ENCODE results near the gene BTBD18. TPM values are rescaled to one million over a fixed set of nuclear protein-coding genes. Genes with fewer than 3 reads are reported as not detected.

Gene BTBD18
- total and polyA plus RNA-seq, 2 of the 13 experiments (the other 11 are each of a cell fraction or from before 2014, with no cell fraction given): not detected

DNA sequence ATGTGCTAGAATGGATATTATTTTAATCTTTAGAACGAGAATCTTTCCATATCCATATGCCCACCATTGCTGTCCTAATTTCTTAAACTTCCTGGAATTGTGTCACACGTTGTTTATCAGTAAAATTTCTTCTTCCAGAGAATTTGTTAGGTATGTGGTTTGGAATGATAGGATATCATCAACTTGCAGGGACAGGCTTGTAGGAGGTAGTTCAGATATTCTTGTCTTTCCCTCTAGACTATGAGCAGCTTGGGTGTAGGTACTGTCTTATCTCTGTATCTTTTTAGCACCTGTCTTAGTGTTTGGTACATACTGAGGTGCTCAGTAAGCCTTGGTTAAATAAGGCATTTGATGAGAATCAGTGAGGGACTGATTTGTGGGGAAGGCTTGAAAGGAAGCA is 13.4 kb upstream of the BTBD18 start:
- Histone ChIP-seq H3K27ac (ENCODE audit: extremely low read length, insufficient read depth, low read length) (peak overlapping the region; percentile 99), H3K79me2 (ENCODE audit: insufficient read depth, low read length) (peaks cover 82% of the 10 kb centered on the region), H3K4me2 (ENCODE audit: low read depth, low read length) (peak overlapping the region; percentile 87), H2AFZ (ENCODE audit: low read length) (no peak overlapping the region), H3K9ac (ENCODE audit: insufficient read depth, low read depth, low read length) (peak overlapping the region; percentile 100), H3K36me3 (replicated peaks in 1 of 2; ENCODE audit: control insufficient read depth in 1 of 2, insufficient read depth in 2 of 2, low read length in 2 of 2) (peaks cover 0 to 6% of the 10 kb centered on the region in 2 experiments; a peak in 3 of 5 replicates), H3K9me3 (ENCODE audit: low read length) (no peaks in the 10 kb centered on the region), H3K4me1 (ENCODE audit: insufficient read depth, low read length) (peaks cover 57% of the 10 kb centered on the region), H3K4me3 (replicated peaks in 1 of 3; ENCODE audit: insufficient read depth in 1 of 3, low read depth in 2 of 3, low read length in 3 of 3) (peak overlapping the region; percentile 80 to 97 (median 88); a peak in 5 of 6 replicates), H4K20me1 (ENCODE audit: insufficient read depth, low read length) (peaks cover 51% of the 10 kb centered on the region), H3K27me3 (ENCODE audit: control insufficient read depth in 1 of 2, insufficient read depth in 2 of 2, low read length in 2 of 2) (no peaks in the 10 kb centered on the region; a peak in 1 of 5 replicates)
- CTCF ChIA-PET (ENCODE audit: low intra/inter-chr PET ratio, low total read pairs): no interaction called here
- WGBS (ENCODE audit: low lambda C conversion rate): 2% methylated on average over 2 of the region's 2 CpGs
- BruUV-seq (replicated peaks): no TSS peak
- DNase-seq (ENCODE audit: low spot score) (no peak), FAIRE-seq (no peak), ATAC-seq (no peak)
- TF ChIP-seq FOSL2 (CRISPR knock-in tag; IDR thresholded peaks at IDR 0.05) (no peak), KLF16 (CRISPR knock-in tag; IDR thresholded peaks at IDR 0.05) (no peak)
- intact Hi-C loops (cut with micrococcal nuclease; ENCODE audit: unreplicated experiment) (no loop called here), in situ Hi-C loops (cut with HindIII; ENCODE audit: extremely low pct_ligation_motif_present, low pct_unique_long_range_greater_than_20kb) (loop anchor here (5.0 kb wide), 1 partner anchor 37 kb away; no protein-coding TSS in a partner anchor)
- POLR2A ChIA-PET: interaction anchor here (1.3 to 10.3 kb wide), 4 partner anchors 12 to 35 kb away, joined by 3 to 215 read pairs (median 44); partner anchors contain the start of gene SELENOH

DNA sequence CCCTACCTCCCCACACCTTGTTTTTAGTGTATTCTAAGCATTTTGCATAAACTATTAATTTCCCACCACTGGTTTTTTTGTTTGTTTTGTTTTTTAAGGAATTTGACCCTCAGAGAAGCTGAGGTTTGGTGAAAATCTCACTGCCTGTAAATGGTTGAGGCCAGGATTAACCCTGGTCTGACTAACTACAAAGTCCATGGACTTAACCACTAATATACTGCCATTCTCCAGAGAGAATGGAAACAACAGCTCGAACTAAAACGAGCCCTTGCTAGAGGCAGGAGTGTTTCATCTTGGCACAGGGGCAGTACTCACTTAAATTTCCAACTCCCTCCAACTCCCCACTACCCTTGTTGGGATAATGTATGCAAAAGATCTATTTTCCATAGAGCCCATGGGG is 12.9 kb upstream of the BTBD18 start:
- in situ Hi-C loops (cut with HindIII; ENCODE audit: extremely low pct_ligation_motif_present, low pct_unique_long_range_greater_than_20kb) (loop anchor here (5.0 kb wide), 1 partner anchor 38 kb away; no protein-coding TSS in a partner anchor), intact Hi-C loops (cut with micrococcal nuclease; ENCODE audit: unreplicated experiment) (no loop called here)
- ChIA-PET CTCF (ENCODE audit: low intra/inter-chr PET ratio, low total read pairs) (interaction anchor here (1.6 kb wide), 1 partner anchor 36 kb away, joined by 7 read pairs; no protein-coding TSS in a partner anchor), POLR2A (interaction anchor here (0.9 to 10.3 kb wide), 6 partner anchors 12 to 57 kb away, joined by 3 to 215 read pairs (median 4); partner anchors contain the start of gene SELENOH)
- H3K27me3 ChIP-seq (ENCODE audit: control insufficient read depth in 1 of 2, insufficient read depth in 2 of 2, low read length in 2 of 2): no peaks in the 10 kb centered on the region; a peak in 1 of 5 replicates
- H3K9ac ChIP-seq (ENCODE audit: insufficient read depth, low read depth, low read length): peak overlapping the region; percentile 100
- BruUV-seq (replicated peaks): no TSS peak
- H4K20me1 ChIP-seq (ENCODE audit: insufficient read depth, low read length): peaks cover 48% of the 10 kb centered on the region
- peaks cover 79% of the 10 kb centered on the region for H3K79me2 ChIP-seq (ENCODE audit: insufficient read depth, low read length)
- ATAC-seq (peak; percentile 71), FAIRE-seq (no peak), DNase-seq (ENCODE audit: low spot score) (no peak)
- no peaks in the 10 kb centered on the region for H3K9me3 ChIP-seq (ENCODE audit: low read length)
- peaks cover 0 to 6% of the 10 kb centered on the region in 2 experiments; a peak in 3 of 5 replicates for H3K36me3 ChIP-seq (replicated peaks in 1 of 2; ENCODE audit: control insufficient read depth in 1 of 2, insufficient read depth in 2 of 2, low read length in 2 of 2)
- peak overlapping the region; percentile 80 to 97 (median 88); a peak in 5 of 6 replicates for H3K4me3 ChIP-seq (replicated peaks in 1 of 3; ENCODE audit: insufficient read depth in 1 of 3, low read depth in 2 of 3, low read length in 3 of 3)
- peak overlapping the region; percentile 99 for H3K27ac ChIP-seq (ENCODE audit: extremely low read length, insufficient read depth, low read length)
- WGBS (ENCODE audit: low lambda C conversion rate): 0% methylated on average over 2 of the region's 2 CpGs
- H3K4me1 ChIP-seq (ENCODE audit: insufficient read depth, low read length): peaks cover 52% of the 10 kb centered on the region
- H3K4me2 ChIP-seq (ENCODE audit: low read depth, low read length): peak overlapping the region; percentile 87
- H2AFZ ChIP-seq (ENCODE audit: low read length): no peak overlapping the region
- TF ChIP-seq ZNF891 (CRISPR knock-in tag; IDR thresholded peaks at IDR 0.05): no peak
- TF ChIP-seq PITX1 (CRISPR knock-in tag; IDR thresholded peaks at IDR 0.05): peak; percentile 40; the same call in 1 of the 2 replicates
- 0 out of 2 replicates have a peak, but pooled peaks have one; percentile 18 for TF ChIP-seq SAP130 (CRISPR knock-in tag; IDR thresholded peaks at IDR 0.05; ENCODE audit: low read depth)
- TF ChIP-seq ZNF460 (CRISPR knock-in tag; IDR thresholded peaks at IDR 0.05; ENCODE audit: borderline replicate concordance): no peak
- peak; percentile 62 for TF ChIP-seq HNF4A (CRISPR knock-in tag; IDR thresholded peaks at IDR 0.05)
- peak; percentile 46; the same call in 1 of the 2 replicates for TF ChIP-seq KMT2A (CRISPR knock-in tag; IDR thresholded peaks at IDR 0.05)
- TF ChIP-seq KAT7 (CRISPR knock-in tag; IDR thresholded peaks at IDR 0.05; ENCODE audit: borderline replicate concordance): 0 out of 2 replicates have a peak, but pooled peaks have one; percentile 16
- TF ChIP-seq HNF4G (IDR thresholded peaks at IDR 0.05; ENCODE audit: borderline replicate concordance, low read depth, low read length): peak; percentile 49; the same call in 1 of the 2 replicates
- TF ChIP-seq HNF4G (CRISPR knock-in tag; IDR thresholded peaks at IDR 0.05; ENCODE audit: borderline replicate concordance, low read depth): no peak
- TF ChIP-seq, protein P1, sequence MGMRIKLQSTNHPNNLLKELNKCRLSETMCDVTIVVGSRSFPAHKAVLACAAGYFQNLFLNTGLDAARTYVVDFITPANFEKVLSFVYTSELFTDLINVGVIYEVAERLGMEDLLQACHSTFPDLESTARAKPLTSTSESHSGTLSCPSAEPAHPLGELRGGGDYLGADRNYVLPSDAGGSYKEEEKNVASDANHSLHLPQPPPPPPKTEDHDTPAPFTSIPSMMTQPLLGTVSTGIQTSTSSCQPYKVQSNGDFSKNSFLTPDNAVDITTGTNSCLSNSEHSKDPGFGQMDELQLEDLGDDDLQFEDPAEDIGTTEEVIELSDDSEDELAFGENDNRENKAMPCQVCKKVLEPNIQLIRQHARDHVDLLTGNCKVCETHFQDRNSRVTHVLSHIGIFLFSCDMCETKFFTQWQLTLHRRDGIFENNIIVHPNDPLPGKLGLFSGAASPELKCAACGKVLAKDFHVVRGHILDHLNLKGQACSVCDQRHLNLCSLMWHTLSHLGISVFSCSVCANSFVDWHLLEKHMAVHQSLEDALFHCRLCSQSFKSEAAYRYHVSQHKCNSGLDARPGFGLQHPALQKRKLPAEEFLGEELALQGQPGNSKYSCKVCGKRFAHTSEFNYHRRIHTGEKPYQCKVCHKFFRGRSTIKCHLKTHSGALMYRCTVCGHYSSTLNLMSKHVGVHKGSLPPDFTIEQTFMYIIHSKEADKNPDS (CRISPR knock-in tag; IDR thresholded peaks at IDR 0.05): no peak
- no peak for TF ChIP-seq PAX8 (CRISPR knock-in tag; IDR thresholded peaks at IDR 0.05; ENCODE audit: borderline replicate concordance)
- TF ChIP-seq ZNF652 (CRISPR knock-in tag; IDR thresholded peaks at IDR 0.05; ENCODE audit: borderline replicate concordance, low read depth): peak; percentile 86
- 0 out of 2 replicates have a peak, but pooled peaks have one; percentile 22 for TF ChIP-seq MED1 (CRISPR knock-in tag; IDR thresholded peaks at IDR 0.05)

All from HepG2 (cell line).